ENCODE measurements around the gene DRAM1.
"Not testable (repeated sequence)": the region's sequence is repeated elsewhere in the genome, so short reads cannot be mapped to it uniquely, and the experiment has no call there.

Gene DRAM1

GRCh38 chr12:101908395-101908794, 31.0 kb downstream of the DRAM1 start:
- Mint-ChIP-seq H3K27ac (no peak overlapping the region), H3K9me3 (no peaks in the 10 kb centered on the region), H3K4me3 (no peak overlapping the region), H3K4me1 (ENCODE audit: low read depth) (no peaks in the 10 kb centered on the region), H3K27me3 (ENCODE audit: low read depth) (no peaks in the 10 kb centered on the region), H3K36me3 (ENCODE audit: low read depth) (no peaks in the 10 kb centered on the region)

DNA sequence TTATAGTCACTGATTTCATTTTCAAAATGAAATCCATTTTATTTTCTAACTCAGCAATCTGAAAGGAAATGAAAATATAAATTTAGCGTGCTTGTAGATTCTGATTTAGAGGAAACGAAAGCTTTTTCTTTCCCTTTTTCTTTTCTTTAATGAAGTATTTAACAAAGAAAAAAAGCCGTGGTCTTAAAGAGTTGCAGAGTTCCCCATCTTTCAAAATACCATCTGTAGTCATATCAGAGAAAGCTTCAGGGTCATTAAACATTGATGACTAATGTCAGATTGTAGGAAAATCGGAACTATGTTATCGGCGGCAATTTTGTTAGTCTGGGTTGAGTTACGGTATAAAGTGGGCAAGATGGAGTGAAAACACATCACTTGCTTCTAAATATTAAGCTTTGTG, 32.3 kb downstream of the DRAM1 start:
- H3K27ac Mint-ChIP-seq: no peak overlapping the region

GRCh38 chr12:101915841-101916240, 38.5 kb downstream of the DRAM1 start:
- Mint-ChIP-seq H3K9me3 (no peaks in the 10 kb centered on the region), H3K4me3 (no peak overlapping the region), H3K27ac (no peak overlapping the region), H3K27me3 (ENCODE audit: low read depth) (no peaks in the 10 kb centered on the region), H3K36me3 (ENCODE audit: low read depth) (no peaks in the 10 kb centered on the region), H3K4me1 (ENCODE audit: low read depth) (peaks cover 3% of the 10 kb centered on the region)

More for the DNA sequence above, 32.3 kb downstream of the DRAM1 start:
- Mint-ChIP-seq H3K9me3 (no peaks in the 10 kb centered on the region), H3K27me3 (ENCODE audit: low read depth) (no peaks in the 10 kb centered on the region), H3K4me3 (no peak overlapping the region), H3K4me1 (ENCODE audit: low read depth) (no peaks in the 10 kb centered on the region), H3K36me3 (ENCODE audit: low read depth) (no peaks in the 10 kb centered on the region)

- not testable (repeated sequence) for H3K4me3 Mint-ChIP-seq; H3K9me3 Mint-ChIP-seq; H3K27me3 Mint-ChIP-seq (ENCODE audit: low read depth); H3K4me1 Mint-ChIP-seq (ENCODE audit: low read depth); H3K36me3 Mint-ChIP-seq (ENCODE audit: low read depth); H3K27ac Mint-ChIP-seq
These were observed 41.4 kb downstream of the DRAM1 start for GRCh38 chr12:101918805-101919204.

DNA sequence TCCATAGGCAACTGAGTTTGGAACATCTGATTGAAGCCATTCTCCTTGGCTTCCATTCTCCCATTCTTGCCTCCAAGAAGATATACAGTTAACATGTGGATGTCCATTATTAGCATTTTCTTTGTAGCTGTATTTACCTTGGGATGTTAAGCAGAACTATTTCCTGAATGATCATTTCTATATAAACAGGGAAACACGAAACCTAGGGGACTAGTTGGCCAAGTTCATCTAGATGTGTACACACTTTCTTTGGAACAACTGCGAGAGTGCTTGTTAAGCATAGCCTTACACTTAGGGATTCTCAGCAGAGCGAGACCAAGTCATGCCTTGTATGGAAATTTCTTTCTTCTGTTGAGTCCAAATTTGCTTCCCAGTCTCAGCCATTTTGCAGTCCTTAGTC, 42.1 kb downstream of the DRAM1 start:
- peaks cover 3% of the 10 kb centered on the region for H3K4me1 Mint-ChIP-seq (ENCODE audit: low read depth)
- no peaks in the 10 kb centered on the region for H3K27me3 Mint-ChIP-seq (ENCODE audit: low read depth)
- H3K36me3 Mint-ChIP-seq (ENCODE audit: low read depth): no peaks in the 10 kb centered on the region
- H3K4me3 Mint-ChIP-seq: no peak overlapping the region
- H3K27ac Mint-ChIP-seq: no peak overlapping the region
- no peaks in the 10 kb centered on the region for H3K9me3 Mint-ChIP-seq

- Mint-ChIP-seq H3K4me1 (ENCODE audit: low read depth) (peaks cover 3% of the 10 kb centered on the region), H3K4me3 (no peak overlapping the region), H3K27me3 (ENCODE audit: low read depth) (no peaks in the 10 kb centered on the region), H3K27ac (no peak overlapping the region), H3K36me3 (ENCODE audit: low read depth) (no peaks in the 10 kb centered on the region), H3K9me3 (no peaks in the 10 kb centered on the region)
These were observed 43.5 kb downstream of the DRAM1 start for GRCh38 chr12:101920906-101921305.

DNA sequence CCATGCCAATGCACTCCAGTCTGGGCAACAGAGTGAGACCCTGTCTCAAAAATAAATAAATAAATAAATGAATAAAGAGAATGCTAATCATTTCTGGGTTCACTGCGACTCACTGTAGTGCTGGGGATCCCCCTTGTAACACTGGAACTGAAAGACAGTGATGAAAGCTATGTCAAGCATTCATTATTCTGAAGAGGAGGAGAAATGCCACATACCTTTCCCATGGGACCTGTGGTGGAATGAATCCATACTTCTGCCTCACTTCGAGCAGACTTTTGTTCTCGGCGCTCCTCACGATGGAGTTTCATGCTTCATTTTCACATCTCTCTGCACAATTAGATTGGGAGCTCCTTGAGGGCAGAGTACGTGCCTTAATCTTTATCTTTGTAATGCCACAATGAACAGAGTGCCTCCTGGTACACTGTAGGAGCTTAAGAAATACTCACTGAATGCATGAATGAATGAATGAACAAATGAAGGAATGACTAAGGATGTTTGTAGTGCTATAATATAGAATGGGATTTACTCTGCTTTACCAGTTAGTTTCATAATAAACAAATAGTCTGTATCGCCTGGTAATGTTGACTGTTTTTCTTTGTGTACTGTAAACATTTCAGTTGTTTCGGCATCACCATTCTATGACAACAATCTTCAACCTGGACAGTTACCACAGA, 45.8 kb downstream of the DRAM1 start:
- Mint-ChIP-seq H3K36me3 (ENCODE audit: low read depth) (peaks cover 2% of the 10 kb centered on the region), H3K9me3 (no peaks in the 10 kb centered on the region), H3K27me3 (ENCODE audit: low read depth) (no peaks in the 10 kb centered on the region), H3K4me3 (no peak overlapping the region), H3K4me1 (ENCODE audit: low read depth) (peaks cover 5% of the 10 kb centered on the region), H3K27ac (no peak overlapping the region)

GRCh38 chr12:101924618-101925017, 47.2 kb downstream of the DRAM1 start:
- H3K27me3 Mint-ChIP-seq (ENCODE audit: low read depth): no peaks in the 10 kb centered on the region
- peaks cover 4% of the 10 kb centered on the region for H3K36me3 Mint-ChIP-seq (ENCODE audit: low read depth)
- no peak overlapping the region for H3K4me3 Mint-ChIP-seq
- no peak overlapping the region for H3K27ac Mint-ChIP-seq
- H3K9me3 Mint-ChIP-seq: no peaks in the 10 kb centered on the region
- peaks cover 5% of the 10 kb centered on the region for H3K4me1 Mint-ChIP-seq (ENCODE audit: low read depth)

GRCh38 chr12:101925361-101925760, 48.0 kb downstream of the DRAM1 start:
- Mint-ChIP-seq H3K4me3 (no peak overlapping the region), H3K4me1 (ENCODE audit: low read depth) (peaks cover 5% of the 10 kb centered on the region), H3K9me3 (no peaks in the 10 kb centered on the region), H3K27ac (no peak overlapping the region), H3K27me3 (ENCODE audit: low read depth) (no peaks in the 10 kb centered on the region), H3K36me3 (ENCODE audit: low read depth) (peaks cover 4% of the 10 kb centered on the region)

DNA sequence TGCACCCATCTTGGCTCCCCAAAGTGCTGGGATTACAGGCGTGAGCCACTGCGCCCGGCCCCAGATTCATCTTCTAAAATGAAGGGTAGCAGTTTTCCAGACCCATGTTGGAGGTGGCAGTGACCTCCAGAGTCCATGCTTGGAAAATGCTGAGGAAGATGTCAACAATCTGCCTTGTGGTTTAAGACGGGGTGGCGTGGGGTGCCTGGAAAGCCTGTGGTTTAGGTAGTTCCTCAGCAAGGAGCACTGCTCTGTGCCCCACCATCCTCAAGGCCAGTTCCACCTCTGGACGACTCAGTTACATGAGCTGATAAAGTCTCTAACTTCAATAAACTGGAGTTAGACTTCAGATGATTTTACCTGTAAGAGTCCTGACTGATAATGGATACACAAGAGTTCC, 48.6 kb downstream of the DRAM1 start:
- no peaks in the 10 kb centered on the region for H3K27me3 Mint-ChIP-seq (ENCODE audit: low read depth)
- peaks cover 4% of the 10 kb centered on the region for H3K36me3 Mint-ChIP-seq (ENCODE audit: low read depth)
- H3K9me3 Mint-ChIP-seq: no peaks in the 10 kb centered on the region
- H3K27ac Mint-ChIP-seq: no peak overlapping the region
- H3K4me3 Mint-ChIP-seq: no peak overlapping the region
- peaks cover 5% of the 10 kb centered on the region for H3K4me1 Mint-ChIP-seq (ENCODE audit: low read depth)

DNA sequence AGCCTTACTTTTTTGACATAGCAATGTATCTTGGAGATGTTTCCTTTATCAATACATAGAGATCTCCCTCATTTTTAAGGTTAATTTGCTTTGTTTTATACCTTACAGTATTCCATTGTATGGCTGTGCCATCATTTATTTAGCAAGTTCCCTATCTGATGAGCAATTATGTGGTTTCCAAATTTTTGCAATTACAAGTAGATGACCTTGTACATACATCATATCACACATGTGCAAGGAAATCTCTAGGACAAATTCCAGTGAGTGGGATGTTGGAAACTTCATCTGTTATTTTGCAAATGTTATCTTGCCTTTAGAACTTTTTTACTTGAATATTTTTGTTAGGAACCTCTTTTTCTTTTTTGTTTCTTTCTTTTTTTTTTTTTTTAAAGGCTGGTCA, 49.7 kb downstream of the DRAM1 start:
- Mint-ChIP-seq H3K27me3 (ENCODE audit: low read depth) (no peaks in the 10 kb centered on the region), H3K36me3 (ENCODE audit: low read depth) (peaks cover 4% of the 10 kb centered on the region), H3K27ac (no peak overlapping the region)

GRCh38 chr12:101927999-101928398, 50.6 kb downstream of the DRAM1 start:
- H3K9me3 Mint-ChIP-seq: no peaks in the 10 kb centered on the region
- no peak overlapping the region for H3K4me3 Mint-ChIP-seq
- H3K36me3 Mint-ChIP-seq (ENCODE audit: low read depth): peaks cover 4% of the 10 kb centered on the region
- H3K4me1 Mint-ChIP-seq (ENCODE audit: low read depth): peaks cover 17% of the 10 kb centered on the region
- no peak overlapping the region for H3K27ac Mint-ChIP-seq
- H3K27me3 Mint-ChIP-seq (ENCODE audit: low read depth): no peaks in the 10 kb centered on the region

More for the DNA sequence above, 49.7 kb downstream of the DRAM1 start:
- Mint-ChIP-seq H3K4me1 (ENCODE audit: low read depth) (peaks cover 14% of the 10 kb centered on the region), H3K4me3 (no peak overlapping the region), H3K9me3 (no peaks in the 10 kb centered on the region)

GRCh38 chr12:101928556-101928955, 51.2 kb downstream of the DRAM1 start:
- Mint-ChIP-seq H3K4me1 (ENCODE audit: low read depth) (peaks cover 17% of the 10 kb centered on the region), H3K27ac (no peak overlapping the region), H3K4me3 (no peak overlapping the region), H3K9me3 (no peaks in the 10 kb centered on the region), H3K36me3 (ENCODE audit: low read depth) (peaks cover 4% of the 10 kb centered on the region), H3K27me3 (ENCODE audit: low read depth) (no peaks in the 10 kb centered on the region)

- peaks cover 4% of the 10 kb centered on the region for H3K36me3 Mint-ChIP-seq (ENCODE audit: low read depth)
- no peak overlapping the region for H3K27ac Mint-ChIP-seq
These were observed 52.1 kb downstream of the DRAM1 start for GRCh38 chr12:101929365-101930041.

GRCh38 chr12:101931498-101932326, 54.3 kb downstream of the DRAM1 start:
- Mint-ChIP-seq H3K36me3 (ENCODE audit: low read depth) (peaks cover 4% of the 10 kb centered on the region), H3K27me3 (ENCODE audit: low read depth) (no peaks in the 10 kb centered on the region), H3K4me1 (ENCODE audit: low read depth) (peaks cover 26% of the 10 kb centered on the region), H3K4me3 (no peak overlapping the region), H3K27ac (no peak overlapping the region), H3K9me3 (no peaks in the 10 kb centered on the region)

More at GRCh38 chr12:101929365-101930041, 52.1 kb downstream of the DRAM1 start:
- Mint-ChIP-seq H3K27me3 (ENCODE audit: low read depth) (no peaks in the 10 kb centered on the region), H3K4me1 (ENCODE audit: low read depth) (peaks cover 17% of the 10 kb centered on the region), H3K9me3 (no peaks in the 10 kb centered on the region), H3K4me3 (no peak overlapping the region)

Measured in T-helper 1 cell treated with Interleukin-12 subunit alpha and Interleukin-12 subunit beta and Interleukin-4 antibody, amounts not matched to agents 30 μg/mL and 1 μg/mL, for 36 hours (primary cell).